A549 (cell line): ENCODE results near the gene METTL9.

ENCODE experiments used
- CBX2 ChIP-seq: fragments of 200-600 bp; sonication (generic); IDR thresholded peaks from 2 replicates; pipeline ENCODE4 v1.6.1; 2016; ENCODE audit warnings: low read depth, mild to moderate bottlenecking, borderline replicate concordance
- CTCF ChIP-seq: fragments of >200 bp; sonication (Bioruptor Twin); formaldehyde crosslinking; IDR thresholded peaks from 3 replicates; pipeline ENCODE4 v1.5.1; 2016
- HDAC2 ChIP-seq: fragments of 200-600 bp; sonication (generic); IDR thresholded peaks from 2 replicates; pipeline ENCODE4 v1.6.1; 2016
- HMGXB4 ChIP-seq: fragments of 250-450 bp; sonication (Bioruptor Pico); IDR thresholded peaks from 2 replicates; pipeline ENCODE4 v1.5.0; 2021; ENCODE audit warnings: mild to moderate bottlenecking, moderate library complexity, borderline replicate concordance
- JUNB ChIP-seq: fragments of >200 bp; sonication (Bioruptor Twin); formaldehyde crosslinking; IDR thresholded peaks from 2 replicates; pipeline ENCODE4 v1.6.1; 2016
- MAFK ChIP-seq: fragments of 450-650 bp; IDR thresholded peaks from 2 replicates; pipeline ENCODE4 v1.6.1; 2014; ENCODE audit not compliant: partially characterized antibody
- MAZ ChIP-seq: fragments of 150-350 bp; IDR thresholded peaks from 2 replicates; pipeline ENCODE4 v1.6.1; 2014; ENCODE audit warnings: antibody characterized with exemption, low read depth, low read length, borderline replicate concordance
- NFE2L2 ChIP-seq: fragments of 150-350 bp; conservative IDR thresholded peaks from 2 replicates; pipeline ENCODE4 v1.6.1; 2014; ENCODE audit warnings: low read length
- POLR2A ChIP-seq: IDR thresholded peaks from 2 replicates; pipeline ENCODE4 v1.6.1; 2012; ENCODE audit warnings: mild to moderate bottlenecking, low read length
- RAD21 ChIP-seq, 2 experiments: fragments of >200 bp in 1 of 2; sonication (Bioruptor Twin) in 1 of 2; formaldehyde crosslinking in 1 of 2; IDR thresholded peaks in 1 of 2; conservative IDR thresholded peaks in 1 of 2; 2 replicates in 1 of 2; 3 replicates in 1 of 2; pipeline ENCODE4 v1.6.1; 2012 to 2018; ENCODE audit warnings: inconsistent platforms in 1 of 2
- SMC3 ChIP-seq: fragments of >200 bp; sonication (Bioruptor Twin); formaldehyde crosslinking; IDR thresholded peaks from 3 replicates; pipeline ENCODE4 v1.6.1; 2018; ENCODE audit warnings: inconsistent platforms
- SREBF2 ChIP-seq: fragments of 450-650 bp; IDR thresholded peaks from 2 replicates; pipeline ENCODE4 v1.6.1; 2014; ENCODE audit warnings: mild to moderate bottlenecking, moderate library complexity
- TF ChIP-seq, protein P1 (sequence below): fragments of 200-600 bp; sonication (generic); IDR thresholded peaks from 2 replicates; pipeline ENCODE4 v1.6.1; 2016; ENCODE audit warnings: antibody characterized with exemption, mild to moderate bottlenecking, moderate library complexity

GRCh38 chr16:21654881-21655280 lies 55.5 kb downstream of the METTL9 start:
- TF ChIP-seq CTCF = no peak
- no peak for TF ChIP-seq POLR2A
- no peak for TF ChIP-seq RAD21 (conservative IDR thresholded peaks at IDR 0.05 in 1 of 2, IDR thresholded peaks at IDR 0.05 in 1 of 2)
- TF ChIP-seq, protein P1, sequence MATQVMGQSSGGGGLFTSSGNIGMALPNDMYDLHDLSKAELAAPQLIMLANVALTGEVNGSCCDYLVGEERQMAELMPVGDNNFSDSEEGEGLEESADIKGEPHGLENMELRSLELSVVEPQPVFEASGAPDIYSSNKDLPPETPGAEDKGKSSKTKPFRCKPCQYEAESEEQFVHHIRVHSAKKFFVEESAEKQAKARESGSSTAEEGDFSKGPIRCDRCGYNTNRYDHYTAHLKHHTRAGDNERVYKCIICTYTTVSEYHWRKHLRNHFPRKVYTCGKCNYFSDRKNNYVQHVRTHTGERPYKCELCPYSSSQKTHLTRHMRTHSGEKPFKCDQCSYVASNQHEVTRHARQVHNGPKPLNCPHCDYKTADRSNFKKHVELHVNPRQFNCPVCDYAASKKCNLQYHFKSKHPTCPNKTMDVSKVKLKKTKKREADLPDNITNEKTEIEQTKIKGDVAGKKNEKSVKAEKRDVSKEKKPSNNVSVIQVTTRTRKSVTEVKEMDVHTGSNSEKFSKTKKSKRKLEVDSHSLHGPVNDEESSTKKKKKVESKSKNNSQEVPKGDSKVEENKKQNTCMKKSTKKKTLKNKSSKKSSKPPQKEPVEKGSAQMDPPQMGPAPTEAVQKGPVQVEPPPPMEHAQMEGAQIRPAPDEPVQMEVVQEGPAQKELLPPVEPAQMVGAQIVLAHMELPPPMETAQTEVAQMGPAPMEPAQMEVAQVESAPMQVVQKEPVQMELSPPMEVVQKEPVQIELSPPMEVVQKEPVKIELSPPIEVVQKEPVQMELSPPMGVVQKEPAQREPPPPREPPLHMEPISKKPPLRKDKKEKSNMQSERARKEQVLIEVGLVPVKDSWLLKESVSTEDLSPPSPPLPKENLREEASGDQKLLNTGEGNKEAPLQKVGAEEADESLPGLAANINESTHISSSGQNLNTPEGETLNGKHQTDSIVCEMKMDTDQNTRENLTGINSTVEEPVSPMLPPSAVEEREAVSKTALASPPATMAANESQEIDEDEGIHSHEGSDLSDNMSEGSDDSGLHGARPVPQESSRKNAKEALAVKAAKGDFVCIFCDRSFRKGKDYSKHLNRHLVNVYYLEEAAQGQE = no peak
- TF ChIP-seq MAFK = no peak
- no peak for TF ChIP-seq HDAC2
- TF ChIP-seq MAZ = no peak
- no peak for TF ChIP-seq SREBF2
- no peak for TF ChIP-seq NFE2L2
- TF ChIP-seq HMGXB4 = no peak
- TF ChIP-seq SMC3 = no peak
- TF ChIP-seq CBX2 = no peak
- no peak for TF ChIP-seq JUNB
